ENCODE results near the gene COQ8A.

- TF ChIP-seq POLR2A (IDR thresholded peaks at IDR 0.05; ENCODE audit: low read depth, low read length): no peak
- no peak for TF ChIP-seq TAF1 (IDR thresholded peaks at IDR 0.05; ENCODE audit: low read depth, low read length)
- TF ChIP-seq POLR2AphosphoS5 (IDR thresholded peaks at IDR 0.05; ENCODE audit: low read depth, low read length): no peak
- no peak for TF ChIP-seq PAX5 (IDR thresholded peaks at IDR 0.05; ENCODE audit: insufficient read depth, low read length, severe bottlenecking)
- TF ChIP-seq SPI1 (IDR thresholded peaks at IDR 0.05; ENCODE audit: low read depth, low read length): no peak
- no peak for TF ChIP-seq POU2F2 (IDR thresholded peaks at IDR 0.05; ENCODE audit: low read depth, low read length)
Measured at GRCh38 chr1:226904772-226905171, 35.3 kb upstream of the COQ8A start.
